Thyroid gland (tissue), 4 donors: ENCODE results near the gene CCDC70. TPM values are rescaled to one million over a fixed set of nuclear protein-coding genes. Genes with fewer than 3 reads are reported as not detected.
"Not testable (repeated sequence)": the region's sequence is repeated elsewhere in the genome, so short reads cannot be mapped to it uniquely, and the experiment has no call there.

Experiments used
- DNase-seq, 2 donors: peaks; one replicate each; pipeline ENCODE4 v3.0.0-alpha.2; 2019
- H3K27ac ChIP-seq, 3 donors: fragments of 200-600 bp; sonication (generic); 1 replicate in 2 of 3; 2 replicates in 1 of 3; pipeline ENCODE4 v1.5.1; 2016 to 2019; ENCODE audit warnings: mild to moderate bottlenecking in 1 of 3, moderate library complexity in 1 of 3
- H3K27me3 ChIP-seq: fragments of 200-600 bp; sonication (generic); one replicate; pipeline ENCODE4 v1.5.1; 2019
- H3K36me3 ChIP-seq, 2 donors: fragments of 200-600 bp; sonication (generic); one replicate each; pipeline ENCODE4 v1.5.1; 2016 to 2019
- H3K4me1 ChIP-seq, 2 donors: fragments of 200-600 bp; sonication (generic); one replicate each; pipeline ENCODE4 v1.5.1; 2017 to 2019
- H3K4me3 ChIP-seq, 3 donors: fragments of 200-600 bp; sonication (generic); replicated peaks in 1 of 3; 1 replicate in 2 of 3; 2 replicates in 1 of 3; pipeline ENCODE4 v1.5.1; 2016; ENCODE audit warnings: mild to moderate bottlenecking in 1 of 3
- H3K9me3 ChIP-seq: fragments of 200-600 bp; sonication (generic); one replicate; pipeline ENCODE4 v1.5.1; 2017
- POLR2A ChIP-seq, 2 donors: fragments of 450-650 bp; IDR thresholded peaks; one replicate each; pipeline ENCODE4 v1.6.1; 2017; ENCODE audit warnings: antibody characterized with exemption in 2 of 2, mild to moderate bottlenecking in 2 of 2, moderate library complexity in 1 of 2
- WGBS, 2 donors: methylation state at CpG; one replicate each; pipeline ENCODE4 v1.1.5; 2017; 5-methylcytosine and 5-hydroxymethylcytosine counted together
- intact Hi-C: fragments of 100-400 bp; cut with DNase I; formaldehyde crosslinking; loops from one replicate; pipeline ENCODE4 v1.15.1; 2023
- total RNA-seq, 4 donors: library from RNA; depleted of rRNA; stranded (reverse); fragments of >200 nt; gene quantifications; one replicate each; pipeline ENCODE4 v1.2.3, GENCODE V29; 2016
- TF ChIP-seq, protein P1 (sequence below), 6 experiments: fragments of 200-600 bp in 3 of 6; fragments of 450-650 bp in 3 of 6; sonication (generic) in 3 of 6; IDR thresholded peaks; one replicate each; pipeline ENCODE4 v1.5.1; 2016 to 2019; ENCODE audit warnings: antibody characterized with exemption in 6 of 6, mild to moderate bottlenecking in 2 of 6, inconsistent platforms in 1 of 6, moderate library complexity in 1 of 6

CCDC70 gene
- total RNA-seq, 4 donors from 2014 or later: 0.40 TPM; not detected in 3

DNA sequence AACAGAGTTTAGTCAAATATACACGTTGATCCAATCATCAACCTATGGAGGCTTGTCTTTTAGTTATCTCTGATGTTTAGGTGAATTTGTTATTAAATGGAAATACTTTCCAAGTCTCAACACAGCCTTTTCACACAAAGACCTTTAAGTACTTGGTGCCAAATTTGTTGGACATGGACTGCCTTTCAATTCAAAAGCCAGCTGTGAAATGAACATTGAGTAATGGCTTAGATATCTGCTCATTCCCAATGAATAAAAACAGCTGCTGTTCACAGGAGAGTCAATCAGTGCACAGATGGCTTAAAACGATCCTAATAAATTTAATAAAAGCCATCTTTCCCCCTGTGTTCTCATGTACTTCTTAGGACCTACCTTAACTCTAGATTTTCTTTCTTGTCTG, 37.9 kb upstream of the CCDC70 start:
- Histone ChIP-seq H3K4me3 (no peak overlapping the region), H3K36me3 (no peaks in the 10 kb centered on the region), H3K9me3 (no peaks in the 10 kb centered on the region), H3K27ac (no peak overlapping the region), H3K4me1 (no peaks in the 10 kb centered on the region), H3K27me3 (no peaks in the 10 kb centered on the region)
- intact Hi-C loops: no loop called here
- WGBS, 2 donors: 81 to 85% methylated on average over 2 of the region's 2 CpGs
- DNase-seq: no peak
- TF ChIP-seq, protein P1, sequence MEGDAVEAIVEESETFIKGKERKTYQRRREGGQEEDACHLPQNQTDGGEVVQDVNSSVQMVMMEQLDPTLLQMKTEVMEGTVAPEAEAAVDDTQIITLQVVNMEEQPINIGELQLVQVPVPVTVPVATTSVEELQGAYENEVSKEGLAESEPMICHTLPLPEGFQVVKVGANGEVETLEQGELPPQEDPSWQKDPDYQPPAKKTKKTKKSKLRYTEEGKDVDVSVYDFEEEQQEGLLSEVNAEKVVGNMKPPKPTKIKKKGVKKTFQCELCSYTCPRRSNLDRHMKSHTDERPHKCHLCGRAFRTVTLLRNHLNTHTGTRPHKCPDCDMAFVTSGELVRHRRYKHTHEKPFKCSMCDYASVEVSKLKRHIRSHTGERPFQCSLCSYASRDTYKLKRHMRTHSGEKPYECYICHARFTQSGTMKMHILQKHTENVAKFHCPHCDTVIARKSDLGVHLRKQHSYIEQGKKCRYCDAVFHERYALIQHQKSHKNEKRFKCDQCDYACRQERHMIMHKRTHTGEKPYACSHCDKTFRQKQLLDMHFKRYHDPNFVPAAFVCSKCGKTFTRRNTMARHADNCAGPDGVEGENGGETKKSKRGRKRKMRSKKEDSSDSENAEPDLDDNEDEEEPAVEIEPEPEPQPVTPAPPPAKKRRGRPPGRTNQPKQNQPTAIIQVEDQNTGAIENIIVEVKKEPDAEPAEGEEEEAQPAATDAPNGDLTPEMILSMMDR (IDR thresholded peaks at IDR 0.05): no peak
- TF ChIP-seq POLR2A (IDR thresholded peaks at IDR 0.05): no peak

DNA sequence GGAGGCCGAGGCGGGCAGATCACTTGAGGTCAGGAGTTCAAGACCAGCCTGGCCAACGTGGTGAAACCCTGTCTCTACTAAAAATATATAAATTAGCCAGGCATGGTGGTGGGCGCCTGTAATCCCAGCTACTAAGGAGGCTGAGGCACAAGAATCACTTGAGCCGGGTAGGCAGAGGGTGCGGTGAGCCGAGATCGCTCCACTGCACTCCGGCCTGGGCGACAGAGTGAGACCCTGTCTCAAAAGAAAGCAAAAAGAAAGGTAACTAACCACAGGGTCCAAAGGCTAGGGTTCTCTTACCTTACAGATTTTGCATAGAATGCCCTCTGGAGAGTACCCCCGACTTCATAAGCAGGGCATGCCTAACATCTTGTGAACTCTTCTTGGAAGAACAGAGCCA, 37.1 kb upstream of the CCDC70 start:
- H3K9me3 ChIP-seq, H3K4me3 ChIP-seq, DNase-seq, H3K27ac ChIP-seq, H3K4me1 ChIP-seq, H3K27me3 ChIP-seq, H3K36me3 ChIP-seq, intact Hi-C loops: not testable (repeated sequence)
- 84 to 85% methylated on average over 11 of the region's 11 CpGs for WGBS, 2 donors

DNA sequence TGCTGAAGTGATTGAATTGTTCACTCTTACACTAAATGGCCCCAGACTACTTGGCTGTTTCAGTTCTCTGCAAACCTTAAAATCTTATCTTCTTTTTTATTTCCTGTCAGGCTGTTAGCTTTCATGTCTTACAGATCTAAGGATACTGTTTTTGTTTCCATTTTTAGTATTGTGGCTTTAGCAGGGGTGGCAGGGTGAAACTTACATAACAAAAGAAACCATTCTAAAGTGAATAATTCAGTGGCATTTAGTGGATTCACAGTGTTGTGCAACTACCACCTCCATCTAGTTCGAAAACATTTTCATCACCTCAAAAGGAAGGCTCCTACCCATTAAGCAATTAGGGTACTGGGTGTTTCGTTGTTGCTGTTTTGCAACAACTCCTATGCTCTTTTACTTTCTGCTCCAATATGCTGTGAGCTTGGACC, 36.6 kb upstream of the CCDC70 start:
- intact Hi-C loops: no loop called here
- no peaks in the 10 kb centered on the region for H3K36me3 ChIP-seq
- no peak overlapping the region for H3K27ac ChIP-seq
- H3K9me3 ChIP-seq: no peaks in the 10 kb centered on the region
- H3K4me1 ChIP-seq: no peaks in the 10 kb centered on the region
- TF ChIP-seq, protein P1 (IDR thresholded peaks at IDR 0.05): no peak
- TF ChIP-seq POLR2A (IDR thresholded peaks at IDR 0.05): no peak
- no peaks in the 10 kb centered on the region for H3K27me3 ChIP-seq
- no peak overlapping the region for H3K4me3 ChIP-seq
- no peak for DNase-seq
- 84 to 86% methylated on average over 2 of the region's 2 CpGs for WGBS, 2 donors

DNA sequence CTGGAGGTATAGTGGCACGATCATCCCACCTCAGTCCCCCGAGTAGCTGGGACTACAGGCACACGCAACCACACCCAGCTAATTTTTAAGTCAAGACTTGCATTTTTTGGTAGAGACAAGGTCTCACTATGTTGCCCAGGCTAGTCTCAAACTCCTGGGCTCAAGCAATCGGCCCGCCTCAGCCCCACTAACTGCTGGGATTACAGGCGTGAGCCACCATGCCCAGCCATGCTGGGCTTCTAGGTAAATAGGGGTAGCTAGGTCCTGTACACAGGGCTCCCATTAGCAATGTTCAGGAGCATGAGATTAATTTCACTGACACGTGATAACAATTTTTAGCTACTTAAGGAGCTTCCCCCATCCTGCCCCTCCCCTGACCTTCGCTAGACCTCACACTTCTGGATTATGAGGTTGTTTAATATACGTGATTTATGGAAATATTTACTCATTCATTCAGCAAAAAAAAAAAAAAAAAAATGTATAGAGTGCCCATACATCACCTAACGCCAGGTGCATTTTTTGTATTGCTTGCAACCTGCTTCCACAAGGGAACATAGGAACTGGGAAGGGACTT, 36.0 kb upstream of the CCDC70 start:
- H3K27me3 ChIP-seq: no peaks in the 10 kb centered on the region
- H3K4me1 ChIP-seq: no peaks in the 10 kb centered on the region
- intact Hi-C loops: no loop called here
- H3K27ac ChIP-seq: no peak overlapping the region
- H3K9me3 ChIP-seq: no peaks in the 10 kb centered on the region
- H3K4me3 ChIP-seq: no peak overlapping the region
- no peak for TF ChIP-seq POLR2A (IDR thresholded peaks at IDR 0.05)
- TF ChIP-seq, protein P1 (IDR thresholded peaks at IDR 0.05): no peak
- H3K36me3 ChIP-seq: no peaks in the 10 kb centered on the region
- 91 to 92% methylated on average over 10 of the region's 10 CpGs for WGBS, 2 donors
- no peak for DNase-seq

DNA sequence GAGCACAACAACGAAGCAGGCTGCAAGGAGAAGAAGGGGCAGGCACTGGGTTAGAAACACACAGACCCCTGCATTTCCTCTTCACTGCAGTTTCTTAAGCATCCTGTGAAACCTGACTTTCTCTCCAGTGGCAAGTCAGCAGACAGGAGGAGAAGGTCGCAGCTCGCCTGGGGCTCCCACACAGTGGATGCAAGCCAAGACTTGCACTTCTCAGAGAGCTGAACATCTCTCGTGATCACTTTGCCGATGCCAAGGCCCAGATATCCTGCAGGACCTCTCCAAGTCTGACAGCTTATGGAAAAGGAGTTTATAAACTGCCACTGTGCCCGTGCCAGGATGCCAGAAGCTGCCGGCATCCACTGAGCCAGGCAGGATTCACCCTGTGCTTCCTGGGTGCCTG, 35.2 kb upstream of the CCDC70 start:
- Histone ChIP-seq H3K36me3 (no peaks in the 10 kb centered on the region), H3K4me1 (no peaks in the 10 kb centered on the region), H3K27me3 (no peaks in the 10 kb centered on the region), H3K9me3 (no peaks in the 10 kb centered on the region), H3K27ac (no peak overlapping the region), H3K4me3 (no peak overlapping the region)
- TF ChIP-seq, protein P1 (IDR thresholded peaks at IDR 0.05): no peak
- no peak for TF ChIP-seq POLR2A (IDR thresholded peaks at IDR 0.05)
- WGBS, 2 donors: 50 to 70% methylated on average over 7 of the region's 7 CpGs
- intact Hi-C loops: no loop called here
- DNase-seq: no peak

DNA sequence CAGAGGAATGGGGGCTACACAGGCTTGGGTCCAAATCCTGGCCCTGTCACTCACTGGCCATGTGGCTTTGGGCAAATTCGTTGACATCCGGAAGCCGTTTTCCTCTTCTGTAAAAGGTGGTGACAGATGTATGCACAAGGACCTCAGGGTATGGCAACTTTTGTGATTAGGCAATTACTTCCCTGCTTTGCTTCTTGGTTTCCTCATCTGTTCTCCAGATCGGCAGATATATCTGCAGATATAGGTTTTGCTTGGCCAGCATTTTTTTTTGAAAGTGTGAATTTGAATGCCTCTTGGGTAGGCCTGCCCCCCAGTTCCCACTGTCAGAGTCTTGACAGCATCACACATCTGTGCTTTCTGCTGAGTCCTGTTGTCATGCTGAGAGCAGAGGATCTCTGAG, 34.5 kb upstream of the CCDC70 start:
- H3K36me3 ChIP-seq: no peaks in the 10 kb centered on the region
- no peak for DNase-seq
- TF ChIP-seq, protein P1 (IDR thresholded peaks at IDR 0.05): no peak
- no peak for TF ChIP-seq POLR2A (IDR thresholded peaks at IDR 0.05)
- 85 to 88% methylated on average over 4 of the region's 4 CpGs for WGBS, 2 donors
- no peak overlapping the region for H3K27ac ChIP-seq
- no peaks in the 10 kb centered on the region for H3K4me1 ChIP-seq
- no peaks in the 10 kb centered on the region for H3K9me3 ChIP-seq
- H3K27me3 ChIP-seq: no peaks in the 10 kb centered on the region
- no peak overlapping the region for H3K4me3 ChIP-seq
- intact Hi-C loops: no loop called here
